BLaER1 treated with 17β-estradiol and CSF1 and Interleukin-3, amounts not matched to agents 10 nM and 100 nM (cell line): Measurements from ENCODE around the gene DZIP1.
A peak's percentile ranks its signal among the peaks of the same experiment; 100 is the strongest.

Source experiments
- H3K27ac ChIP-seq, 11 experiments: shearing (Covaris generic); formaldehyde crosslinking; 2 replicates each; pipeline ENCODE4 v1.8.1; 2022
- H3K27me3 ChIP-seq, 11 experiments: shearing (Covaris generic); formaldehyde crosslinking; 2 replicates each; pipeline ENCODE4 v1.8.1; 2022
- H3K36me3 ChIP-seq, 11 experiments: shearing (Covaris generic); formaldehyde crosslinking; 2 replicates each; pipeline ENCODE4 v1.8.1; 2022
- H3K4me1 ChIP-seq, 10 experiments: shearing (Covaris generic); formaldehyde crosslinking; 2 replicates each; pipeline ENCODE4 v1.8.1; 2022
- H3K4me2 ChIP-seq, 11 experiments: shearing (Covaris generic); formaldehyde crosslinking; 2 replicates each; pipeline ENCODE4 v1.8.1; 2022
- H3K4me3 ChIP-seq, 10 experiments: shearing (Covaris generic); formaldehyde crosslinking; 2 replicates each; pipeline ENCODE4 v1.8.1; 2022
- H3K9ac ChIP-seq, 11 experiments: shearing (Covaris generic); formaldehyde crosslinking; 2 replicates each; pipeline ENCODE4 v1.8.1; 2022
- H3K9me3 ChIP-seq, 11 experiments: shearing (Covaris generic); formaldehyde crosslinking; replicated peaks in 1 of 11; 2 replicates each; pipeline ENCODE4 v1.8.1; 2022
- H4K20me1 ChIP-seq, 11 experiments: shearing (Covaris generic); formaldehyde crosslinking; 2 replicates each; pipeline ENCODE4 v1.8.1; 2022
- Cebpa-rat ChIP-seq, 11 experiments: shearing (Covaris generic); IDR thresholded peaks; 2 replicates each; pipeline ENCODE4 v1.8.1; 2022

DZIP1 gene

GRCh38 chr13:95547531-95548167 is 96.9 kb downstream of the DZIP1 start:
- H3K9ac ChIP-seq: no peak overlapping the region
- no peak overlapping the region for H3K4me3 ChIP-seq
- H3K36me3 ChIP-seq: no peaks in the 10 kb centered on the region
- H3K27me3 ChIP-seq: no peaks in the 10 kb centered on the region
- H3K4me2 ChIP-seq: no peak overlapping the region
- H3K27ac ChIP-seq: no peak overlapping the region
- no peak for TF ChIP-seq Cebpa-rat (IDR thresholded peaks at IDR 0.05)
- peaks cover 0 to 7% (median 0%) of the 10 kb centered on the region in 10 experiments; a peak in 4 of 20 replicates for H3K4me1 ChIP-seq
- H4K20me1 ChIP-seq: no peaks in the 10 kb centered on the region
- H3K9me3 ChIP-seq: peaks cover under 1 to 4% (median 3%) of the 10 kb centered on the region in 11 experiments; a peak in 20 of 22 replicates

GRCh38 chr13:95546919-95547318 is 97.6 kb downstream of the DZIP1 start:
- Histone ChIP-seq H4K20me1 (no peaks in the 10 kb centered on the region), H3K4me3 (no peak overlapping the region), H3K4me1 (peaks cover 0 to 8% (median 0%) of the 10 kb centered on the region in 10 experiments; a peak in 4 of 20 replicates), H3K27ac (no peak overlapping the region), H3K9me3 (no peaks in the 10 kb centered on the region), H3K9ac (no peak overlapping the region), H3K4me2 (peak overlapping the region in 1 of 11 experiments; percentile 13; a peak in 1 of 22 replicates), H3K27me3 (no peaks in the 10 kb centered on the region), H3K36me3 (no peaks in the 10 kb centered on the region)
- no peak for TF ChIP-seq Cebpa-rat (IDR thresholded peaks at IDR 0.05)

GRCh38 chr13:95544293-95544692 is 100.2 kb downstream of the DZIP1 start:
- no peak for TF ChIP-seq Cebpa-rat (IDR thresholded peaks at IDR 0.05)

GRCh38 chr13:95541911-95542474 is 102.5 kb downstream of the DZIP1 start:
- no peak overlapping the region for H3K4me3 ChIP-seq
- peak overlapping the region in 2 of 11 experiments; percentile 50 to 57; a peak in 1 of 22 replicates for H3K4me2 ChIP-seq
- H3K36me3 ChIP-seq: no peaks in the 10 kb centered on the region
- H3K9me3 ChIP-seq: no peaks in the 10 kb centered on the region
- no peak overlapping the region for H3K27ac ChIP-seq
- H3K4me1 ChIP-seq: peaks cover 6 to 22% (median 10%) of the 10 kb centered on the region in 10 experiments; a peak in 15 of 20 replicates
- H4K20me1 ChIP-seq: no peaks in the 10 kb centered on the region
- no peak for TF ChIP-seq Cebpa-rat (IDR thresholded peaks at IDR 0.05)
- no peak overlapping the region for H3K9ac ChIP-seq
- H3K27me3 ChIP-seq: no peaks in the 10 kb centered on the region

More at GRCh38 chr13:95544293-95544692, 100.2 kb downstream of the DZIP1 start:
- peaks cover 6 to 22% (median 10%) of the 10 kb centered on the region in 10 experiments; a peak in 15 of 20 replicates for H3K4me1 ChIP-seq
- no peak overlapping the region for H3K4me2 ChIP-seq
- no peaks in the 10 kb centered on the region for H4K20me1 ChIP-seq
- no peak overlapping the region for H3K27ac ChIP-seq
- H3K36me3 ChIP-seq: no peaks in the 10 kb centered on the region
- H3K27me3 ChIP-seq: no peaks in the 10 kb centered on the region
- no peak overlapping the region for H3K9ac ChIP-seq
- no peaks in the 10 kb centered on the region for H3K9me3 ChIP-seq
- no peak overlapping the region for H3K4me3 ChIP-seq

- H3K9ac ChIP-seq: no peak overlapping the region
- no peaks in the 10 kb centered on the region for H3K9me3 ChIP-seq
- H4K20me1 ChIP-seq: no peaks in the 10 kb centered on the region
- H3K27me3 ChIP-seq: no peaks in the 10 kb centered on the region
- H3K4me3 ChIP-seq: no peak overlapping the region
- no peaks in the 10 kb centered on the region for H3K36me3 ChIP-seq
- no peak for TF ChIP-seq Cebpa-rat (IDR thresholded peaks at IDR 0.05)
- peak overlapping the region; percentile 1 to 57 (median 31); a peak in 15 of 22 replicates for H3K4me2 ChIP-seq
- H3K27ac ChIP-seq: no peak overlapping the region
- H3K4me1 ChIP-seq: peaks cover 6 to 15% (median 10%) of the 10 kb centered on the region in 10 experiments; a peak in 15 of 20 replicates
These were observed 103.2 kb downstream of the DZIP1 start for GRCh38 chr13:95541308-95541707.

- Histone ChIP-seq H3K36me3 (no peaks in the 10 kb centered on the region), H3K27ac (no peak overlapping the region), H3K4me2 (peak overlapping the region; percentile 1 to 57 (median 31); a peak in 15 of 22 replicates), H3K9ac (no peak overlapping the region), H3K27me3 (no peaks in the 10 kb centered on the region), H4K20me1 (no peaks in the 10 kb centered on the region), H3K4me1 (peaks cover 6 to 15% (median 10%) of the 10 kb centered on the region in 10 experiments; a peak in 15 of 20 replicates), H3K9me3 (no peaks in the 10 kb centered on the region), H3K4me3 (no peak overlapping the region)
- TF ChIP-seq Cebpa-rat (IDR thresholded peaks at IDR 0.05): no peak
These were observed 103.6 kb downstream of the DZIP1 start for GRCh38 chr13:95540888-95541287.

GRCh38 chr13:95536632-95537241 is 107.8 kb downstream of the DZIP1 start:
- H3K4me2 ChIP-seq: no peak overlapping the region
- no peak overlapping the region for H3K27ac ChIP-seq
- no peak for TF ChIP-seq Cebpa-rat (IDR thresholded peaks at IDR 0.05)
- no peaks in the 10 kb centered on the region for H3K36me3 ChIP-seq
- H3K9ac ChIP-seq: no peak overlapping the region
- no peaks in the 10 kb centered on the region for H3K27me3 ChIP-seq
- H3K9me3 ChIP-seq: no peaks in the 10 kb centered on the region
- no peaks in the 10 kb centered on the region for H4K20me1 ChIP-seq
- no peak overlapping the region for H3K4me3 ChIP-seq
- H3K4me1 ChIP-seq: peaks cover 6 to 13% (median 10%) of the 10 kb centered on the region in 10 experiments; a peak in 15 of 20 replicates

- H3K27ac ChIP-seq: no peak overlapping the region
- no peak for TF ChIP-seq Cebpa-rat (IDR thresholded peaks at IDR 0.05)
- no peaks in the 10 kb centered on the region for H3K27me3 ChIP-seq
- no peaks in the 10 kb centered on the region for H3K36me3 ChIP-seq
- H3K4me3 ChIP-seq: no peak overlapping the region
- H3K4me2 ChIP-seq: no peak overlapping the region; a peak in 1 of 22 replicates
- no peaks in the 10 kb centered on the region for H4K20me1 ChIP-seq
- no peak overlapping the region for H3K9ac ChIP-seq
- 0 out of 20 replicates have a peak, but pooled peaks cover 0 to 1% (median 0%) of the 10 kb centered on the region in 10 experiments for H3K4me1 ChIP-seq
- H3K9me3 ChIP-seq: no peaks in the 10 kb centered on the region
These were observed 109.3 kb downstream of the DZIP1 start for GRCh38 chr13:95535243-95535642.

- H3K4me2 ChIP-seq: no peak overlapping the region
- TF ChIP-seq Cebpa-rat (IDR thresholded peaks at IDR 0.05): no peak
- H3K27me3 ChIP-seq: no peaks in the 10 kb centered on the region
- no peak overlapping the region for H3K27ac ChIP-seq
- peaks cover 0 to 7% (median 3%) of the 10 kb centered on the region in 11 experiments; a peak in 18 of 22 replicates for H3K9me3 ChIP-seq
- H3K4me1 ChIP-seq: 0 out of 20 replicates have a peak, but pooled peaks cover 0 to 5% (median 0%) of the 10 kb centered on the region in 10 experiments
- no peak overlapping the region for H3K4me3 ChIP-seq
- H3K36me3 ChIP-seq: no peaks in the 10 kb centered on the region
- no peaks in the 10 kb centered on the region for H4K20me1 ChIP-seq
- H3K9ac ChIP-seq: no peak overlapping the region
These were observed 110.9 kb downstream of the DZIP1 start for GRCh38 chr13:95533545-95534160.
